C4-2B (cell line): Measurements from ENCODE around the gene EPHA6.

ENCODE experiments used
- H3K27ac ChIP-seq: fragments of 450-650 bp; 2 replicates; pipeline ENCODE4 v1.5.1; 2017
- CTCF ChIP-seq: fragments of 450-650 bp; conservative IDR thresholded peaks from 2 replicates; pipeline ENCODE4 v1.5.1; 2017; ENCODE audit warnings: mild to moderate bottlenecking
- ZFX ChIP-seq: fragments of 450-650 bp; IDR thresholded peaks from 2 replicates; pipeline ENCODE4 v1.6.1; 2017

EPHA6 gene

DNA sequence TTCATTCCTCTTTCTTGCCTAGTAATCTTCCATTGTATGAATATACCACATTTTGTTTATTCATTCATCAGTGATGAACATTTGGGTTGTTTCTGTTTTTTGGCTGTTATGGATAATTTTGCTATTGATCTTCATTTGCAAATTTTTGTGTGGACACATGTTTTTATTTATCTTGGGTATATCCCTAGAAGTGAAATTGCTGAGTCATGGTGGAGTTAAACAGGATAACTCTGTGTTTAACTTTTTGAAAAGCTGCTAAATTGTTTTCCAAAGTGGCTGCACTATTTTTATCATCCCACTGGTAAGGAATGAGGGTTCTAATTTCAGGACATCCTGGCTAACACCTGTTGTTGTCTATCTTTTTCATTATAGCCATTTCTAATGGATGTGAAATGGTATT is 875.6 kb downstream of the EPHA6 start:
- TF ChIP-seq CTCF, result no peak
- TF ChIP-seq ZFX, result no peak
- H3K27ac ChIP-seq, result no peak overlapping the region

GRCh38 chr3:97691354-97691753 is 877.0 kb downstream of the EPHA6 start:
- H3K27ac ChIP-seq, result no peak overlapping the region
- no peak for TF ChIP-seq CTCF
- no peak for TF ChIP-seq ZFX

DNA sequence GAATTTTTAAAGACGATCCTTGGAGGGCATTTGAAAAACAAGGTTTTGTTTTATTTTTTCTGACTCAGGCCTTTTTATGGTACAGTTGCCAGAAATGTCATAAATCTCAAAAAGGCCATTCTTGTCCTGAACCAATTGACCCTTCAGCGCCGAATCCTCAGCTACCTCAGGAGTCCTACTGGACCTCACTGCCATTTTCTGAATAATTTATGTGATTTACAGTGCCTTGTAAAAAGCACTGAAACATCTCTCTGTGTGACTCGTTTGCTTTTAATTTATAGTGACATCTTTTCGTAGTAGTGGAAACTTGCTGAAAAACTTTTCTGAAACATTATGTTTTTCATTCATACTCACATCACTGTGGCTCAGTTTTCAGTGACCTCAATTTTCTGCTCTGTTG is 878.0 kb downstream of the EPHA6 start:
- no peak overlapping the region for H3K27ac ChIP-seq
- TF ChIP-seq CTCF, result no peak

- H3K27ac ChIP-seq, result no peak overlapping the region
- TF ChIP-seq CTCF (no peak), ZFX (no peak)
These were observed 878.4 kb downstream of the EPHA6 start for GRCh38 chr3:97692831-97693230.

DNA sequence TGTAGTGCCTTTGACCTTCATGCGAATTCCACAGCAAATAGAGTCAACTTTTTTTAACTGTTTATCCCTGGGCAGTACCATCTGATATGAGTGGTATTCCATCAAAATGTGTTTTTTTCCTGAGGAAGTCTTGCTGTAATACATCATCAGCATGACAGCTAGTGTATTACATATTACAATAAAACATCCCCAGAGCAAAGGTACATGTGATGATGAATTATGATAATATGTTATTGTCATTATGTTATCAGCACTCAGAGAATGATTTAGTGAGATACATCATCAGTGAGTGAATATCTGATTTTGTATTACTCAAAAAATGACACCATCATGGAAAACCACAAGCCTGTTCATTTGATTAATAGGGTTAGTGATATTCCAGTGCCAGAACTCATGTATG is 880.5 kb downstream of the EPHA6 start:
- TF ChIP-seq CTCF (no peak), ZFX (no peak)

GRCh38 chr3:97698691-97699090 is 884.3 kb downstream of the EPHA6 start:
- TF ChIP-seq ZFX, result no peak
- no peak for TF ChIP-seq CTCF
- H3K27ac ChIP-seq, result no peak overlapping the region

More for the DNA sequence above, 880.5 kb downstream of the EPHA6 start:
- no peak overlapping the region for H3K27ac ChIP-seq

- no peak overlapping the region for H3K27ac ChIP-seq
- TF ChIP-seq ZFX (no peak), CTCF (no peak)
These were observed 885.5 kb downstream of the EPHA6 start for GRCh38 chr3:97699889-97700288.

GRCh38 chr3:97705764-97706163 is 891.4 kb downstream of the EPHA6 start:
- no peak overlapping the region for H3K27ac ChIP-seq
- TF ChIP-seq ZFX (no peak), CTCF (no peak; the same call in 1 of the 2 replicates)
